ENCODE data around the gene SLC7A11. TPM values are rescaled to one million over a fixed set of nuclear protein-coding genes. Genes with fewer than 3 reads are reported as not detected.

SLC7A11 gene
- total RNA-seq, 1 experiment from 2014 or later: 40.6 TPM

DNA sequence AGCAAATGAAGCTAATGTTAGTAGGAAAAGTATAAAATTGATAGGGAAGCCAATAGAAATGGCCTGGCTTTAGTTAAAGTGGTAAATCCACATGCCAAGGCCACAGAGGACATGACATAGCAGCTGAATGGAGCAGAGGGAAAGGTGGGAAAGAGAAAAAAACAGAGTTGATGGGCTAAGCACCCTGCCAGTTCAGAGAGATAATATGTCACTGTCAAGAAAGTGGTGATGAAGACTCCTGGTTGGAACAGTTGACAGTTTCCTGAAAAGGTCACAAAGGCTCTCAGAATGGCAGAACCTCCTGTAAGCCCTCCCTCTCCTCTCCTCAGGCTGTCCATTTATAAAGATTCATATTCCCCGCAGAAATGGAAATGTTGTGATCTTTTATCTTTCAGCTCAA, 48.2 kb downstream of the SLC7A11 start:
- ChIA-PET CTCF (no interaction called here), POLR2A (ENCODE audit: low non-redundant PET) (interaction anchor here (0.6 kb wide), 1 partner anchor 445 kb away, joined by 3 read pairs; no protein-coding TSS in a partner anchor)
- no peak overlapping the region for H3K27ac ChIP-seq (ENCODE audit: low read depth, low read length, poor library complexity, severe bottlenecking)
- no peak overlapping the region for H3K4me3 ChIP-seq (ENCODE audit: low read depth, low read length, poor library complexity, severe bottlenecking)
- H3K36me3 ChIP-seq (ENCODE audit: insufficient read depth, low read length, poor library complexity, severe bottlenecking): peaks cover 7% of the 10 kb centered on the region
- no peaks in the 10 kb centered on the region for H3K4me1 ChIP-seq (ENCODE audit: insufficient read depth, low read length, poor library complexity, severe bottlenecking)
- DNase-seq (ENCODE audit: low spot score): no peak
- no peaks in the 10 kb centered on the region for H3K27me3 ChIP-seq (replicated peaks; ENCODE audit: insufficient read depth, low read depth, low read length, poor library complexity)
- no TSS peak for BruUV-seq (replicated peaks)
- H3K9me3 ChIP-seq (ENCODE audit: low read depth, low read length, poor library complexity, severe bottlenecking): no peaks in the 10 kb centered on the region
- TF ChIP-seq, protein P1, sequence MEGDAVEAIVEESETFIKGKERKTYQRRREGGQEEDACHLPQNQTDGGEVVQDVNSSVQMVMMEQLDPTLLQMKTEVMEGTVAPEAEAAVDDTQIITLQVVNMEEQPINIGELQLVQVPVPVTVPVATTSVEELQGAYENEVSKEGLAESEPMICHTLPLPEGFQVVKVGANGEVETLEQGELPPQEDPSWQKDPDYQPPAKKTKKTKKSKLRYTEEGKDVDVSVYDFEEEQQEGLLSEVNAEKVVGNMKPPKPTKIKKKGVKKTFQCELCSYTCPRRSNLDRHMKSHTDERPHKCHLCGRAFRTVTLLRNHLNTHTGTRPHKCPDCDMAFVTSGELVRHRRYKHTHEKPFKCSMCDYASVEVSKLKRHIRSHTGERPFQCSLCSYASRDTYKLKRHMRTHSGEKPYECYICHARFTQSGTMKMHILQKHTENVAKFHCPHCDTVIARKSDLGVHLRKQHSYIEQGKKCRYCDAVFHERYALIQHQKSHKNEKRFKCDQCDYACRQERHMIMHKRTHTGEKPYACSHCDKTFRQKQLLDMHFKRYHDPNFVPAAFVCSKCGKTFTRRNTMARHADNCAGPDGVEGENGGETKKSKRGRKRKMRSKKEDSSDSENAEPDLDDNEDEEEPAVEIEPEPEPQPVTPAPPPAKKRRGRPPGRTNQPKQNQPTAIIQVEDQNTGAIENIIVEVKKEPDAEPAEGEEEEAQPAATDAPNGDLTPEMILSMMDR (conservative IDR thresholded peaks at IDR 0.05; ENCODE audit: low read depth, low read length): no peak
- no peak for TF ChIP-seq EZH2 (IDR thresholded peaks at IDR 0.05; ENCODE audit: borderline replicate concordance, low read depth, low read length, poor library complexity, severe bottlenecking)
- intact Hi-C loops (cut with micrococcal nuclease; ENCODE audit: unreplicated experiment): no loop called here

DNA sequence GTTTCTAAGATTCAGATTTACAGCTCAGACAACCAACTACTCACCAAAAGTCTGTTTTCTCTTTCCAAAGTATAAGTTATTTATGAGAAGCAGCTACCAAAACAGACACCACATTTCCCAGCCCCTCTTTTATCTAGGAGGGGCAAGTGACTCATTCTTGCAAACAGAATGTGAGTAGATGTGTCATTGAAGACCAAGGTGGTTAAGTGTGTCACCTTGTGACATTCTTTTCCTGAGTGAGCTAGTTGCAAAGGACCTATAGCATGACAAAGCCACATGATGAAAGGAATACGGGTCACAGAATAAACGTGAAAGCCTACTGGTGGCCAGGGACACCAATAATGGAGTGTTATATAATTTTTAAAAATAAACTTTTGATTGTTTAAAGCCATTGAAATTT, 50.0 kb downstream of the SLC7A11 start:
- POLR2A ChIA-PET (ENCODE audit: low non-redundant PET): no interaction called here
- CTCF ChIA-PET: no interaction called here
- BruUV-seq (replicated peaks): no TSS peak
- no peak for TF ChIP-seq EZH2 (IDR thresholded peaks at IDR 0.05; ENCODE audit: borderline replicate concordance, low read depth, low read length, poor library complexity, severe bottlenecking)
- TF ChIP-seq, protein P1 (conservative IDR thresholded peaks at IDR 0.05; ENCODE audit: low read depth, low read length): no peak
- Histone ChIP-seq H3K4me3 (ENCODE audit: low read depth, low read length, poor library complexity, severe bottlenecking) (no peak overlapping the region), H3K4me1 (ENCODE audit: insufficient read depth, low read length, poor library complexity, severe bottlenecking) (peaks cover 5% of the 10 kb centered on the region), H3K27me3 (replicated peaks; ENCODE audit: insufficient read depth, low read depth, low read length, poor library complexity) (no peaks in the 10 kb centered on the region), H3K27ac (ENCODE audit: low read depth, low read length, poor library complexity, severe bottlenecking) (no peak overlapping the region), H3K36me3 (ENCODE audit: insufficient read depth, low read length, poor library complexity, severe bottlenecking) (no peaks in the 10 kb centered on the region), H3K9me3 (ENCODE audit: low read depth, low read length, poor library complexity, severe bottlenecking) (no peaks in the 10 kb centered on the region)
- intact Hi-C loops (cut with micrococcal nuclease; ENCODE audit: unreplicated experiment): no loop called here
- DNase-seq (ENCODE audit: low spot score): no peak

DNA sequence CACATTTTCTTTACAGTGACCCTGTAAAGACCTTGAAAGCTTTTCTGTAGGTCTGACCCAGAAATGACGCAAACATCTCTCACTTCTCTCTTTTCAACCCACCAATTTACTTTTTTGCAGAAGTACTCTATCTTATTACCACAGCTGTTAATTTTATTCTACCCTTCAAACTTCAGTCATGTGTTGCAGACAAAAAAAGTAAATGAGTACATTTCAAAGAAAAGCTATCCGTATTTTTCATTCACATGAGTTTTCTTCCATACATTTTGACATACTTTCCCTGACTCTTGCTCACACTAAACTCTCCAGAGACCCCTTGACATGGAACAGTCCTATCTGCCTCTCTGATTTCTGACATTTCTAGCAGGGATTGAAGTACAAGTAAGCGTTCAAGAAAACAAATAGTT, 51.7 kb downstream of the SLC7A11 start:
- no TSS peak for BruUV-seq (replicated peaks)
- CTCF ChIA-PET: no interaction called here
- Histone ChIP-seq H3K9me3 (ENCODE audit: low read depth, low read length, poor library complexity, severe bottlenecking) (no peaks in the 10 kb centered on the region), H3K4me3 (ENCODE audit: low read depth, low read length, poor library complexity, severe bottlenecking) (no peak overlapping the region), H3K27me3 (replicated peaks; ENCODE audit: insufficient read depth, low read depth, low read length, poor library complexity) (no peaks in the 10 kb centered on the region), H3K4me1 (ENCODE audit: insufficient read depth, low read length, poor library complexity, severe bottlenecking) (peaks cover 22% of the 10 kb centered on the region), H3K27ac (ENCODE audit: low read depth, low read length, poor library complexity, severe bottlenecking) (no peak overlapping the region), H3K36me3 (ENCODE audit: insufficient read depth, low read length, poor library complexity, severe bottlenecking) (no peaks in the 10 kb centered on the region)
- intact Hi-C loops (cut with micrococcal nuclease; ENCODE audit: unreplicated experiment): no loop called here
- no peak for DNase-seq (ENCODE audit: low spot score)
- TF ChIP-seq, protein P1 (conservative IDR thresholded peaks at IDR 0.05; ENCODE audit: low read depth, low read length): no peak
- no peak for TF ChIP-seq EZH2 (IDR thresholded peaks at IDR 0.05; ENCODE audit: borderline replicate concordance, low read depth, low read length, poor library complexity, severe bottlenecking)
- POLR2A ChIA-PET (ENCODE audit: low non-redundant PET): no interaction called here

All from A673 (cell line).